Activated CD4-positive, CD25-positive, alpha-beta regulatory T cell treated with anti-CD3 and anti-CD28 coated beads, Interleukin-2, amount 50 U/mL, for 72 hours (primary cell): ENCODE data around the gene SOCS2.

Source experiments
- DNase-seq: peaks from one replicate; pipeline ENCODE4 v3.0.0; 2021

The SOCS2 gene

GRCh38 chr12:93568091-93568490 lies 4.4 kb upstream of the SOCS2 start:
- no peak for DNase-seq

- DNase-seq: no peak
Observed at GRCh38 chr12:93569301-93569655, 3.2 kb upstream of the SOCS2 start.

GRCh38 chr12:93569656-93570551 lies 2.6 kb upstream of the SOCS2 start:
- DNase-seq: peak; percentile 73

DNA sequence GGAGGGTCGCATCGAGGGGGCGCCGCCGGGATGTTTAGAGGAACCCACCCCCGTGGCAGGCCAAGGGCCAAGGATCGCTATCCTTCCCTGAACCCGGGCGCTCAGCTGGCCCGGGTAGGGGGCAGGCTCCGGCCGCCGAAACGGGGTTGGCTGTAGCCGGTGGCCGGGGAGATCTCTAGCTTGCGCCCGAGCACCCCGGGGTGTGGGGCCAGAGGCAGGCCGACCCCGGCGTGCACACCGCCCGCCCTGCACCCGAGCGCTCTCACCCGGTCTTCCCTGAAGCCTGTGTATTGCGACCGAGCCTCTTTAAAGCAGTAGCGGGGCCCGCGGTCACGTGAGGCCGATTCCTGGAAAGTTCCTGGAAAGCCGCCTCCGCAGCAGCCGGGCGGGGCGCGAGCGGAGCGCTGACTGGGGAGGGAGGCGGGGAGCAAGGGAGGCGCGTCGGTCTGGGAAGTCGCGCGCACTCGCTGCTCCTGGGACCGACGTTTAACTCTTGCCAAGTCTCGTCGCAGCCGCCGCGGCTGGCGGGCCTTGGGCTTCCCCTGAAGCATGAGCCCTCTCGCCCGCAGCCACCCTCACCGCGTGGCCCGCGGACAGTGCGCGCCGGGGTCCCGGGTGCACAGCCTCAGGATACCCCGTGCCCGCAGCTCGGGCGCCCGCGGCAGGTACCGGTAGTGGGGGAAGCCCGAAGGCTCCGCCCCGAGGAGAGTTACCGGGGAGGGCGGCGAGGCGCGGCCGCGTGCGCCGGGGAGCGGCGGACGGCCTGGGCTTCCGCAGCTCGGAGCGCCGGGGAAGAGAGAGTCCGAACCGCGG lies 1.7 kb upstream of the SOCS2 start:
- DNase-seq: peak; percentile 88

DNA sequence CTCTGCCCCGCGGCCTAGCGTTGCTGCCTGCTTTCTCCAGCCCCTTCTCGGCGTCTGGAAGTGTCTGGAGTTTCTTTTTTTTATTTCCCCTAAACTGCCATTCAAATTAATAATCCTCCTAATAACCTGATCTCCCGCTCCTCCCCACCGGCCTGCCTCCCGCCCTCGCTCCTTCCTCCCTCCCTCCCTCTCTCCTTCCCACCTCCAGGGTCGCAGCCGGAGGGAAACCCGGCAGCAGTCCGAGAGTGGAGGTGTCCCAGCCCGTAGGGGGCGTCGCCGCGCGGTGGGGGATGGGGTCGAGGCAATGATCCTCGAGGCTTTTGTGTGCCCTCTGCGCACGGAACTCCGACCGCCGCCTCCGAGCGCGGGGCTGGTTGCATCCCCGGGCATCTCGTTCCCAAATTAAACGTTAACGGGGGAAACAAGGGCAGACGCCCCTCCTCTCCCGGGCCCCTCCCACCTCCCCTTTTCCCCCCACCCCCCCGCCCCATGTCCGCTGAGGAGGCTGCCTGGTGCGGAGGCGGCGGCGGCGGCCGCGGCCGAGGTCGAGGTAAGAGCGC lies 1.0 kb upstream of the SOCS2 start:
- DNase-seq: peak; percentile 66

DNA sequence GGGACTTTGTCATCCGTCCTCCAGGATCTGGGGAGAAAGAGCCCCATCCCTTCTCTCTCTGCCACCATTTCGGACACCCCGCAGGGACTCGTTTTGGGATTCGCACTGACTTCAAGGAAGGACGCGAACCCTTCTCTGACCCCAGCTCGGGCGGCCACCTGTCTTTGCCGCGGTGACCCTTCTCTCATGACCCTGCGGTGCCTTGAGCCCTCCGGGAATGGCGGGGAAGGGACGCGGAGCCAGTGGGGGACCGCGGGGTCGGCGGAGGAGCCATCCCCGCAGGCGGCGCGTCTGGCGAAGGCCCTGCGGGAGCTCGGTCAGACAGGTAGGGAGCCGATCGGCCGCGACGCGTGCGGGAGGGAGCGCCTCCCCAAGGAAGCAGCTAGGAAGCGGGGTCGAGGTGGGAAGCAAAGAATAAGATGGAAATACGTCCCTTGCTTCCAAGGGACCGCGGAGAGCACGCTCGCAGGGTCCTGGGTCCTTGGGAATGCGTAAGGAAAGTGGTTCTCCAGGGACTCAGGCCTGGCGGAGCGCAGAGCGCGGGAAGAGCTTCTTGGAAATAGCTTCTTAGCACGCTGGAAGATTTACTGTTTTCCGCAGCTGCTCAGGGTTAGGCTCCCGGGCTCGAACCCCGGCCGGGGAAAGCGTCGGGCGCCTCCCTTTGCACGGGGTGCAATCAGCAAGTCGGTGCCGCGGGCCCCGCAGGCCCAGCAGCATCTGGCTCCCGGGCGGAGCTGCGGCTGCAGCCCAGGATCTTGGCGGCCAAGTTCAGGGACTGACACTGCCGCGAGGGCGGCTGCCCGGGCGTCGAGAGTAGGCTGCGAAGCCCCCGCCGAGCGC lies 457 bp downstream of the SOCS2 start:
- peak; percentile 49 for DNase-seq

DNA sequence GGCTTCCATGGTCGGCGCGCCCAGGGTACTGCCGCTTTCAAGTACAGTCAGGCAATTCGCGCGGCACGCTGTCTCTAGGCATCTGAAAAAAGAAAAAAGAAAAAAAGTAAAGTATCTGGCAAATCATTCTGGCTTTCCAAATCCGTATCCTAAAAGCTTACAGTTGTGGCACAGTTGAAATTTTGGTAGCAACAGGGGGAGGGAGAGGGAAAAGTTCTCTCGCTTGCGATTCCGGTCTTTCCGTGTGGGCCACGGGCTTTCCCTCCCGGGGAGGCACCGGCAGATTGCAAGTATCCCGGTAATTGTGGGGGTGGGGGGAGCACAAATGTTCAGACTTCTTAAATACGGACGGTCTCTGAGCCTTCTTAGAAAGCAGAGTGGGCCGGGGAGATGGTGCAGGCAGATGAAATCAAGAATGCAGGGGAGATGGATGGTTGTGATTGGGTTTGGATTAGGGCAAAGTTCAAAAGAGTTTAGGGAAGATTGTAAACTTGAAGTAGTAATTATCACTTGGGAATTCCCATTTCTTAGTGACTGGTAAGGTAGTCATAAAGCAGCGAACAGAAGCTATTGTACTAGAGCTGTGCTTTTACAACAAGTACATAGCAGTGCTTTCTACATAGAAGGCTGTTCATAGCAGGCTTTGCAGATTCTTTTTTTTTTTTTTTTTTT lies 1.2 kb downstream of the SOCS2 start:
- DNase-seq: no peak

GRCh38 chr12:93577222-93577621 lies 4.7 kb downstream of the SOCS2 start:
- no peak for DNase-seq

- no peak for DNase-seq
Observed at GRCh38 chr12:93578221-93578620, 5.7 kb downstream of the SOCS2 start.

DNA sequence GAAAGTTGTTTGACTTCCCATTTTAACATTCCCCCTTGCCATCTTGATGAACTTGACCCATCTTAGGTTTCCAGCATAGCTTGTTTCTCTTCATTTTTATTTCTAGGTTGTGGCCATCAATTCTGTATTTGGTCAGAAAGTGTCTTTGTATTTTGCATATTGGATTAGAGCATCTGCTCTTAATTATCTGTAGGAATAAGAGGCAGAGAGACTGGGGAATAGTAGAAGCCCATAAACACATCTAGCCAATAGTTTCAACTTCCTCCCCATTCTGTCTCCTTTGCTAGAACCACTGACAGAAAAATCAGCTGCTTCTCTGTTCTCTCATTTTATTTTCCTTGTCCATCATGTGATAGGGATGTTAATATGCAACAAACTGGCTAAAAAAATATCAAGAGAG lies 8.2 kb downstream of the SOCS2 start:
- no peak for DNase-seq

DNA sequence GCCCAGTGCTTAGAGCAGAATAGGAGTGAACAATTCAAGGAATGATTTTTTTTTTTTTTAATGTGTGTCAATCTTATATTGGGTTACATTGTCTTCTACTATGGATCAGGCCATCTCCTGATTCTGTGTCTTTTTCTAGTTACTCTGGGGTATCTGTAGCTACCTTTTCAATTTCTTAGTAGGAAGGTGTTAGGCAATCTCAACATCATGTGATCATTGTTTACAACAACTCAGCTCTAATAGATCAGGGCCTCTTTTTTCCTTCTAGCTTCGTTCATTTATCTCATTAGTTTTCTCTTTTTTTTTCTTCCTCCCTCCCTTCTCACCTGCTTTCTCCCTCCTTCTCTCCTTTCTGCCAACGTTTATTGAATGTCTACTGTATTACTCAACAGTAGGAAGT lies 8.9 kb downstream of the SOCS2 start:
- no peak for DNase-seq

DNA sequence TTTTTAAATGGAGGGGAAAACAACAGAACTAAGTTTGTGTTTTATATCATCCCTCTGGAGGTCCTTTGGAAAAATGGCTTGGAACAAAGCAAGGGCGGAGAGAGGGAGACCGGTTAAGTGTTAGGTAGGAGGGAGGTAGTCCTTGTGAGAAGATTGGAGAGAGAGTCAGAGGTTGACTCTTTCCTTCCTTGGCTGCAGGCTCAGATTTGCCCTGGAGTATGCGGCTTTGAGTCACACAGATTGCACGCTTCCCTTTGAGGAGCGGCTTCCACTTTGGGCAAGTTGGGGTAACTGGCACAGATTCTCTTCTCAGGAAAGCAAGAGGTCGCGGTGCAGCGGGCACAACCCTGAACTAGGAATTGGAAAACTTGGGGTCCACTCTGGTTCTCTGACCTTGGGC lies 9.9 kb downstream of the SOCS2 start:
- DNase-seq: no peak

- no peak for DNase-seq
Observed at GRCh38 chr12:93583627-93584392, 11.3 kb downstream of the SOCS2 start.

DNA sequence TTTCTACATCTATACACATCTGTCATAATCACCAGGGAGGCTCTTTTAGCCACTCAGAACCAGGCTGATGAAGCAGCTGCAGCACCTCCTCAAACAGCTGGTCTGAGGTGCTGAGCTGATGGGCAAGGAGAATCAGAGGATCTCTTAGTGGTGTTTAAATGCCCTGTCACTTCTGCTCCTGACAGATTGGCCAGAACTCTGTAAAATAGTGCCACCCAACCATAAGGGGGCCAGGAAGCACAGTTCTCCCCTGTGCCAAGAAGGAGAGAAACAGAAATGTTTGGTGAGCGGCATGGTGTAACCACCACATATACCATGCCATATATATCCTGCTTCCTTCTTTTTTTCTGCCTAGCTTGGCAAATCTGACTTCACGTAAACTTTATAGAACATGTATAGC lies 12.8 kb downstream of the SOCS2 start:
- no peak for DNase-seq

DNA sequence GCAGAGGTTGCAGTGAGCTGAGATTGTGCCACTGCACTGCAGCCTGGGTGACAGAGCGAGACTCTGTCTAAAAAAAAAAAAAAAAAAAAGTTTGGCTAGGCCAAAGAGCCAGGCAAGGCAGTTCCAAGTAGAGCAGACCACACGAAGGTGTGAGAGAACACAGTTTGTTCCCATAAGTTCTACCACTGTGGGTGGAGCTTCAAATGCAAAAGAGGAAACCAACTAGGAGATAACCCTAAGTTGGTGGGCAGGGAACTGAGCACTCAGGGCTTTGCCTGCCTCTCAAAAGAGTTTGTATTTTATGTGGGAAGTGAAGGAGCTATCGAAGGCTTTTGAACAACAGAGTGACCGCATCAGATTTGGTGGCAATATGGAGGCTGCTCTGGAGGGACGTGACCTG lies 15.1 kb downstream of the SOCS2 start:
- DNase-seq: no peak

GRCh38 chr12:93589081-93589480 lies 16.6 kb downstream of the SOCS2 start:
- no peak for DNase-seq

- DNase-seq: peak; percentile 38
Observed at GRCh38 chr12:93591137-93591868, 18.8 kb downstream of the SOCS2 start.

DNA sequence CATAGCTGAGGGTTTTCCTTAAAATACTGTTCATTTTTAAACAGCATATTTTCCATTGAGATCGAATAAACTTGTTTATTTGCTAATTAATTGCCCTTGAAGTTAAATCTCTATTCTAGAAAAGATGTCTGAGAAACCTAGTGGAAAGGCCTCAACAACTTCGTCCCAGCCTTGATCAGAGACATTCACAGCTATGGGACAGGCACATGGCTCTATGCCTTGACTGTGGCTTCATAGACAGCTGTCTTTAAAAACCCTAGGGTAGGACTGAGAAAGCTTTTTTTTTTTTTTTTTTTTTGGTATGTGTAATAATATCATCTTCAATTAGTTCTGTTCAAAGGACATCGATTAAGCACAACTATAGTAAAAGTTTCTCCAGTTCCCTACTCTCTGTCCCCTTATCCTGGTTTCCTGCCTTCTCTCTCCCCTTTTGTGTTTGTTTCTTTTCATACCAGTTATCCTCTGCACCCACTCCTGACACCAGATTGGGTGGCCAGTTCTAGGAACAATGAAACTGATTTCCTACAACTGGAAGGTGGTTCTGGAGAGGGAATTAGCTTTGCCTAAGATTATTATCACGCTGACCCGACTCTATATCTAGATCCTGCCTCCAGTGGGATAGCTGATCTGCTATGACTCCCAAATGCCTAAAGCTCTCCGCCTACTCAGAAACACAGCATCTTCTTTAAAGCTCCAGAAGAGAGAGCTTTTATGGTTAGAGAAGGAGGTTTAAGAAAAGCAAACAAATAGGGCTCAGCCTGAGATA lies 20.3 kb downstream of the SOCS2 start:
- DNase-seq: no peak

- no peak for DNase-seq
Observed at GRCh38 chr12:93593843-93594242, 21.4 kb downstream of the SOCS2 start.

- DNase-seq: no peak
Observed at GRCh38 chr12:93594766-93595311, 22.4 kb downstream of the SOCS2 start.
